Measurements from ENCODE around the gene EDN2. TPM values are rescaled to one million over a fixed set of nuclear protein-coding genes. Genes with fewer than 3 reads are reported as not detected.

Gene EDN2
- total RNA-seq, 1 experiment from 2014 or later, result not detected

- TF ChIP-seq EZH2 (IDR thresholded peaks at IDR 0.05; ENCODE audit: borderline replicate concordance, low read depth, low read length, poor library complexity, severe bottlenecking) (no peak), CTCF (conservative IDR thresholded peaks at IDR 0.05; ENCODE audit: low read depth, low read length) (no peak)
- CTCF ChIA-PET, result no interaction called here
- intact Hi-C loops (cut with micrococcal nuclease; ENCODE audit: unreplicated experiment), result no loop called here
Measured at GRCh38 chr1:41475859-41476567, 8.5 kb downstream of the EDN2 start.

GRCh38 chr1:41475346-41475745 lies 9.1 kb downstream of the EDN2 start:
- TF ChIP-seq CTCF (conservative IDR thresholded peaks at IDR 0.05; ENCODE audit: low read depth, low read length) (no peak), EZH2 (IDR thresholded peaks at IDR 0.05; ENCODE audit: borderline replicate concordance, low read depth, low read length, poor library complexity, severe bottlenecking) (no peak)
- H3K27me3 ChIP-seq (replicated peaks; ENCODE audit: insufficient read depth, low read depth, low read length, poor library complexity), result no peaks in the 10 kb centered on the region
- H3K4me1 ChIP-seq (ENCODE audit: insufficient read depth, low read length, poor library complexity, severe bottlenecking), result peaks cover 13% of the 10 kb centered on the region
- ChIA-PET POLR2A (ENCODE audit: low non-redundant PET) (no interaction called here), CTCF (no interaction called here)
- no peaks in the 10 kb centered on the region for H3K9me3 ChIP-seq (ENCODE audit: low read depth, low read length, poor library complexity, severe bottlenecking)
- no peak for DNase-seq (ENCODE audit: low spot score)
- H3K4me3 ChIP-seq (ENCODE audit: low read depth, low read length, poor library complexity, severe bottlenecking), result no peak overlapping the region
- no TSS peak for BruUV-seq (replicated peaks)
- intact Hi-C loops (cut with micrococcal nuclease; ENCODE audit: unreplicated experiment), result no loop called here
- H3K36me3 ChIP-seq (ENCODE audit: insufficient read depth, low read length, poor library complexity, severe bottlenecking), result no peaks in the 10 kb centered on the region
- H3K27ac ChIP-seq (ENCODE audit: low read depth, low read length, poor library complexity, severe bottlenecking), result no peak overlapping the region

More at GRCh38 chr1:41475859-41476567, 8.5 kb downstream of the EDN2 start:
- H3K36me3 ChIP-seq (ENCODE audit: insufficient read depth, low read length, poor library complexity, severe bottlenecking), result no peaks in the 10 kb centered on the region
- peaks cover 13% of the 10 kb centered on the region for H3K4me1 ChIP-seq (ENCODE audit: insufficient read depth, low read length, poor library complexity, severe bottlenecking)
- H3K27me3 ChIP-seq (replicated peaks; ENCODE audit: insufficient read depth, low read depth, low read length, poor library complexity), result no peaks in the 10 kb centered on the region
- no peak overlapping the region for H3K4me3 ChIP-seq (ENCODE audit: low read depth, low read length, poor library complexity, severe bottlenecking)
- H3K27ac ChIP-seq (ENCODE audit: low read depth, low read length, poor library complexity, severe bottlenecking), result no peak overlapping the region
- POLR2A ChIA-PET (ENCODE audit: low non-redundant PET), result no interaction called here
- no peaks in the 10 kb centered on the region for H3K9me3 ChIP-seq (ENCODE audit: low read depth, low read length, poor library complexity, severe bottlenecking)
- DNase-seq (ENCODE audit: low spot score), result no peak
- no TSS peak for BruUV-seq (replicated peaks)

- CTCF ChIA-PET, result no interaction called here
- Histone ChIP-seq H3K27me3 (replicated peaks; ENCODE audit: insufficient read depth, low read depth, low read length, poor library complexity) (no peaks in the 10 kb centered on the region), H3K36me3 (ENCODE audit: insufficient read depth, low read length, poor library complexity, severe bottlenecking) (no peaks in the 10 kb centered on the region), H3K9me3 (ENCODE audit: low read depth, low read length, poor library complexity, severe bottlenecking) (no peaks in the 10 kb centered on the region), H3K4me3 (ENCODE audit: low read depth, low read length, poor library complexity, severe bottlenecking) (no peak overlapping the region), H3K27ac (ENCODE audit: low read depth, low read length, poor library complexity, severe bottlenecking) (no peak overlapping the region), H3K4me1 (ENCODE audit: insufficient read depth, low read length, poor library complexity, severe bottlenecking) (peaks cover 13% of the 10 kb centered on the region)
- intact Hi-C loops (cut with micrococcal nuclease; ENCODE audit: unreplicated experiment), result no loop called here
- peak; percentile 53 for DNase-seq (ENCODE audit: low spot score)
- POLR2A ChIA-PET (ENCODE audit: low non-redundant PET), result no interaction called here
- no TSS peak for BruUV-seq (replicated peaks)
- TF ChIP-seq EZH2 (IDR thresholded peaks at IDR 0.05; ENCODE audit: borderline replicate concordance, low read depth, low read length, poor library complexity, severe bottlenecking) (no peak), CTCF (conservative IDR thresholded peaks at IDR 0.05; ENCODE audit: low read depth, low read length) (no peak)
Measured at GRCh38 chr1:41474490-41475271, 9.8 kb downstream of the EDN2 start.
